GM12874 (cell line): ENCODE results near the gene COX8A.

Source experiments
- TF ChIP-seq, protein P1 (sequence below): IDR thresholded peaks from 2 replicates; pipeline ENCODE4 v1.5.1; 2011; ENCODE audit warnings: low read depth, mild to moderate bottlenecking, control low read depth, low read length, moderate library complexity; ENCODE audit not compliant: insufficient read depth

The COX8A gene

DNA sequence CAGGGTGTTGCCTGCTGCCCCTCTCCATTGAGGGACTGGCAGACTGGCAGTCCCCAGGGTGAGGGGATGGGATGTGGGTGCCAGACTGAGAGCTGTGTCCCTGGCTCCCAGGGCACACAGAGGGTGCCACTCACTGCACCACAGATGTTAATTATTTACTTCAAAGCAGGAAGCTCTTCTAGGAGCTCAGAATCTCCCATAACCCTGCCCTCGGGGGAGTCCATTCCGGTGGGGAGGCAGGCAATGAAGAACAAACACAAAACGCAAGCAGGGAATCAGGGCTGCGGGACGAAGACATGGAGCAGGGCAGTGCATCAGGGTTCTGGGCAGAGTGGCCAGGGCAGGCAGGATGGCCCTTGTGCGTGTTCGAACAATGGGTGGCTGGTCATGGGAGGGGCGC lies 37.0 kb downstream of the COX8A start:
- TF ChIP-seq, protein P1, sequence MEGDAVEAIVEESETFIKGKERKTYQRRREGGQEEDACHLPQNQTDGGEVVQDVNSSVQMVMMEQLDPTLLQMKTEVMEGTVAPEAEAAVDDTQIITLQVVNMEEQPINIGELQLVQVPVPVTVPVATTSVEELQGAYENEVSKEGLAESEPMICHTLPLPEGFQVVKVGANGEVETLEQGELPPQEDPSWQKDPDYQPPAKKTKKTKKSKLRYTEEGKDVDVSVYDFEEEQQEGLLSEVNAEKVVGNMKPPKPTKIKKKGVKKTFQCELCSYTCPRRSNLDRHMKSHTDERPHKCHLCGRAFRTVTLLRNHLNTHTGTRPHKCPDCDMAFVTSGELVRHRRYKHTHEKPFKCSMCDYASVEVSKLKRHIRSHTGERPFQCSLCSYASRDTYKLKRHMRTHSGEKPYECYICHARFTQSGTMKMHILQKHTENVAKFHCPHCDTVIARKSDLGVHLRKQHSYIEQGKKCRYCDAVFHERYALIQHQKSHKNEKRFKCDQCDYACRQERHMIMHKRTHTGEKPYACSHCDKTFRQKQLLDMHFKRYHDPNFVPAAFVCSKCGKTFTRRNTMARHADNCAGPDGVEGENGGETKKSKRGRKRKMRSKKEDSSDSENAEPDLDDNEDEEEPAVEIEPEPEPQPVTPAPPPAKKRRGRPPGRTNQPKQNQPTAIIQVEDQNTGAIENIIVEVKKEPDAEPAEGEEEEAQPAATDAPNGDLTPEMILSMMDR = no peak

DNA sequence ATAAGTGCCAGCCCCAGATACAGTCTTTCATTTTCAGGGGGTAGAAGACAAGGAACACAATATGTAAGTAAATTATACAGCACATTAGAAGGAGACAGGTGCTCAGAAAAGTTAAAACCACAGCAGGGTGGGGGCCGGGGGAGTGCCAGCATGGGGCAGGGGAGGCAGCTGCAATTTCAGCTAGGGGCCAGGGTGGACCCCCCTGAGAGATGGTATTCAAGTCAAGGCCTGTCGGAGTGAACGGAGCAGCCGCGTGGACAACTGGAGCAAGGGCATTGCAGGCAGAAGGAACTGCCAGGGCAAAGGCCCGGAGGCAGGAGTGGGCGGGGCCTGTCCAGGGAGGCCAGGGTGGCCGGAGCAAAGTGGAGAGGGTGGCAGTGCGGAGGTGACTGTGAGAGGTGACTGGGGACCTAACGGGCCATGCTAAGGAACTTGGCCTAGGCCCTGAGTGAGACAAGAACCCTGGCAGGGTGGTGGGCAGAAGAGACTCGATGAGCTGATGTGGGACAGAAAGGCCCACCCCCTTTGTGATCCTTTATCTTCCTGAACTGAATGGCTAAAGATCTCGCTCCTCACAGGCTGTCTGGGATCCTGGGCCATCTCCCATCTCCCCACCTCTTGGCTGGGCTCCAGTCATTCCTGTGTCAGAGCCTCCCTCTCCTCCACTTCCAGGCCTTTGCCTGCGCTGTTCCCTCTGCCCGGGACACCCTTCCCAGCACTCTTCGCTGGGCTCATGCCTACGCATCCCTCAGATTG lies 38.9 kb downstream of the COX8A start:
- TF ChIP-seq, protein P1 = no peak

DNA sequence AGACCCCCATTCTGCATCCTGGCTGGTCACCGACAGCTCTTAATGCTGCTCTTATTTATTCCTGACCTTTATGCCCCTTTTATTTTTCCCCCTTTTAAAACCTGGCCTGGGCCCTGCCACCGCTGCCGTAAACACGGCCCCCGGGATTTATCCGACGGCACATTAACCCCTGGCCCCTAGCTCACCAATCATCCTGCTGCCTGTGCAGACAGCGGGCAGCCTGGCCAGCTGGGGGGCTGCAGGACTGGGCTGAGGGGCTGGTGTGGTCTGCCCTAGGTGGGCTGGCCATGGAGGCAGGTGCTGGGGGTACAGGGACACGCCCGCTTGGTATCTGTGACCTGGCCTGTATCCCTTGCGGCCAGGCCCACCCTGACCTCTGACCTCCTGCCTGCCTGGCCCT lies 39.9 kb downstream of the COX8A start:
- TF ChIP-seq, protein P1 = no peak

DNA sequence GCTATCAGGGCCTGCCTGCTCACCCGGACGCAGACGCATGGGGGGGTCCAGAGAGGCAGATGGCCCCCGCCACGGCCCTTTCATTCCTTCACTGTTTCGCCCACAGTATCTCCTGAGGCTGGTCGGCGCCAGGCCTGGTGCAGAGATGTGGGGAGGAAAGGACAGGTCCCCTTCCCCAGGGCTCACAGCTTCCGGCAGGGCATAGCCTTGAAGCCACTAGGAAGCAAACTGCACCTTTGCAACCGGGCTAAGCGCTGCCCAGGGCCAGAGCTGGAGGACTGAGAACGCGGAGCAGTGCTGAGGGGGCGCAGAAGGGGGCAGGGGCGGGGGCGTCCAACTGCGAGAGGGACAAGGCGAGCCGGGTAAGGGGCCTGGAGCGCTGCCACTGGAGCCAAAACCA lies 41.1 kb downstream of the COX8A start:
- TF ChIP-seq, protein P1 = no peak

DNA sequence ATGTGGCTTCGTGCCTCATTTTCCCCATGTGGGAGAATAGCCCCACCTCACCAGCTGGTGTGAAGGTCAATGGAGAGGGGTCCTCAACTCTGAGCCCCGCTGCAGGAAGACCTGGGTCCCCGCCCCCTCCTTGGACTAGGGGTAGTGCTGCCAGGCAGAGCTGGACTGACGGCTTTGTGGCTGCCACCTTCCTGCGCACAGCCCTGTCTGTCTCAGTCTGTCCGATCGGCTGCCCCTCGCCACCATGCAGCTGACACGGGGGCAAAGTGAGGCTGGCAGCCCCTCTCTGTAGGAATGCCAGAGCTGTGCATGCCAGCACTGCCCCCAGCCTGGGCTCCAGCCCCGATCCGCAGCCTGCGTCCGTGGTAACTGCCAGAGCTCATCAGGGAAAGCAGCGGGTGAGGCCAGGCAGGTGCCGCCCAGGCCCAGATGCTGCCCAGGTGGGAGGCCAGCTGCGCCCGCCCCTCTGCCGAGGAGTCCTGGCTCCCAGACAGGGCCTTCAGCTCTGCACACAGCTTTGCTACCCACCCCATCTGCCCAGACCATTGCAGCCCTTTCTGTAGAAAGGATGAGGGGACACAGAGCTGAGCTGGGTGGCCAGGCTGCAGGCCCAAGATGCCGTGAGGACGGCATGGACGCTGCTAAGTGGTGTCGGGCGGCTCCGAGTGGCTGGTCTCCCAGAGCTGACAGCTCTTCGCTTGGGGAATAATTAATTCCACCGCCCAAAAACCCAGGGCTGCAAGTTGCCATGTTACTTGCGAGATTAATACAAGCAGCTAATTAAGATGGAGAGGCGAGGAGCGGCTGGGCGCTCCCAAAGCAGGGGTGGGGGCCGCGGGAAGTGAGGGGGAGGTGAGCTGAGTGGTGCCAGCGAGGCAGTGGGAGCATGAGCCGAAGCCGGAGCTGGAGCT lies 41.8 kb downstream of the COX8A start:
- TF ChIP-seq, protein P1 = no peak

DNA sequence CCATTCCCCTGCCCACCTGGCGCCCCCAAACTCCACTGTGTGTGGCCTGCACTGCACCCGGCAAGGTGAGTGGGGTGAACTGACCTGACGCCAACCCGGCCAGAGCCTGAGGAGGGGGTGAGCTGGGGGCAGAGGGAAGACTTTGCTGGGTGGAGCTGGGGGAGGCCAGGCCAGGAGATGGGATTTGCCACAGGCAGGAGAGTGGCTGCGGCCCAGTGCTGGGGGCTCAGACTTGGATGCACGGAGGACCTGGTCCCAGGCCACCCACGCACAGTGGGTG lies 43.5 kb downstream of the COX8A start:
- TF ChIP-seq, protein P1 = no peak

DNA sequence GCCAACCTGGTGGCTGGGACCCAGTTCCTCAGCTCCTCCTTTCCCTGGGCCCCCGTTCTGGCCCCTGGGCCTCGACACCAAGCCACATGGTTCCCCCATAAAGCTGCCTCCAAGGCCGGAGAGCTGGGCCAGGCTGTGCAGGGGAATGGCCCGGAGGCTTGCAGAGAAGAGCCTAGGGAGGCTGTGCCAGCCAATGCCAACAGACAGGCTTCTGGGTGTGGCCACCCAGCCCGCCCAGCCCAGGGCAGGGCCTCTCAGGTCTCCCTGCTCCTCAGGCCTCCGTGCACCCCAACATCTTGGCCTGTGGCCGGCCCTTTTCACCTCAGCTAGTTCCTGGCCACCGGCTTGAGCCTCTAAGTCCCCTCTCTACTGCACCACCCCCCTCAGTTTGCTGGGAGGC lies 43.9 kb downstream of the COX8A start:
- TF ChIP-seq, protein P1 = no peak
